ENCODE measurements around the gene MORN5.

MORN5 gene

GRCh38 chr9:122131401-122132001, 28.2 kb upstream of the MORN5 start:
- peaks cover 4% of the 10 kb centered on the region for H3K4me1 Mint-ChIP-seq (ENCODE audit: low read depth)
- no peaks in the 10 kb centered on the region for H3K9me3 Mint-ChIP-seq (ENCODE audit: low read depth)
- H3K36me3 Mint-ChIP-seq: no peaks in the 10 kb centered on the region
- H3K27ac Mint-ChIP-seq: no peak overlapping the region
- H3K4me3 Mint-ChIP-seq: no peak overlapping the region
- H3K27me3 Mint-ChIP-seq: peaks cover 2% of the 10 kb centered on the region

GRCh38 chr9:122132539-122132938, 27.2 kb upstream of the MORN5 start:
- Mint-ChIP-seq H3K27me3 (peaks cover 2% of the 10 kb centered on the region), H3K9me3 (ENCODE audit: low read depth) (no peaks in the 10 kb centered on the region), H3K4me3 (no peak overlapping the region), H3K36me3 (no peaks in the 10 kb centered on the region), H3K4me1 (ENCODE audit: low read depth) (no peaks in the 10 kb centered on the region), H3K27ac (no peak overlapping the region)

GRCh38 chr9:122133263-122133983, 26.3 kb upstream of the MORN5 start:
- Mint-ChIP-seq H3K4me1 (ENCODE audit: low read depth) (no peaks in the 10 kb centered on the region), H3K36me3 (no peaks in the 10 kb centered on the region), H3K27ac (no peak overlapping the region), H3K4me3 (no peak overlapping the region), H3K27me3 (peaks cover 2% of the 10 kb centered on the region), H3K9me3 (ENCODE audit: low read depth) (no peaks in the 10 kb centered on the region)

GRCh38 chr9:122133984-122134535, 25.6 kb upstream of the MORN5 start:
- no peaks in the 10 kb centered on the region for H3K4me1 Mint-ChIP-seq (ENCODE audit: low read depth)
- H3K27me3 Mint-ChIP-seq: peaks cover 2% of the 10 kb centered on the region
- H3K9me3 Mint-ChIP-seq (ENCODE audit: low read depth): no peaks in the 10 kb centered on the region
- no peak overlapping the region for H3K4me3 Mint-ChIP-seq
- no peaks in the 10 kb centered on the region for H3K36me3 Mint-ChIP-seq
- H3K27ac Mint-ChIP-seq: no peak overlapping the region

- Mint-ChIP-seq H3K27ac (no peak overlapping the region), H3K4me1 (ENCODE audit: low read depth) (no peaks in the 10 kb centered on the region), H3K4me3 (no peak overlapping the region), H3K9me3 (ENCODE audit: low read depth) (no peaks in the 10 kb centered on the region), H3K27me3 (peaks cover 2% of the 10 kb centered on the region), H3K36me3 (peaks cover 2% of the 10 kb centered on the region)
These were observed 24.7 kb upstream of the MORN5 start for GRCh38 chr9:122134822-122135528.

GRCh38 chr9:122135529-122135859, 24.2 kb upstream of the MORN5 start:
- Mint-ChIP-seq H3K36me3 (peaks cover 2% of the 10 kb centered on the region), H3K4me3 (no peak overlapping the region), H3K4me1 (ENCODE audit: low read depth) (no peaks in the 10 kb centered on the region), H3K9me3 (ENCODE audit: low read depth) (no peaks in the 10 kb centered on the region), H3K27me3 (peaks cover 2% of the 10 kb centered on the region), H3K27ac (no peak overlapping the region)

GRCh38 chr9:122138560-122139268, 21.0 kb upstream of the MORN5 start:
- H3K27ac Mint-ChIP-seq: no peak overlapping the region
- peaks cover 5% of the 10 kb centered on the region for H3K36me3 Mint-ChIP-seq
- no peaks in the 10 kb centered on the region for H3K9me3 Mint-ChIP-seq (ENCODE audit: low read depth)
- H3K4me3 Mint-ChIP-seq: no peak overlapping the region
- H3K27me3 Mint-ChIP-seq: no peaks in the 10 kb centered on the region
- H3K4me1 Mint-ChIP-seq (ENCODE audit: low read depth): no peaks in the 10 kb centered on the region

- Mint-ChIP-seq H3K36me3 (peaks cover 10% of the 10 kb centered on the region), H3K27me3 (no peaks in the 10 kb centered on the region), H3K4me1 (ENCODE audit: low read depth) (no peaks in the 10 kb centered on the region), H3K27ac (no peak overlapping the region), H3K9me3 (ENCODE audit: low read depth) (no peaks in the 10 kb centered on the region), H3K4me3 (no peak overlapping the region)
These were observed 19.1 kb upstream of the MORN5 start for GRCh38 chr9:122140368-122141193.

- Mint-ChIP-seq H3K27me3 (no peaks in the 10 kb centered on the region), H3K9me3 (ENCODE audit: low read depth) (no peaks in the 10 kb centered on the region), H3K36me3 (peaks cover 10% of the 10 kb centered on the region), H3K27ac (no peak overlapping the region), H3K4me1 (ENCODE audit: low read depth) (no peaks in the 10 kb centered on the region), H3K4me3 (no peak overlapping the region)
These were observed 18.0 kb upstream of the MORN5 start for GRCh38 chr9:122141671-122142070.

GRCh38 chr9:122143296-122143695, 16.4 kb upstream of the MORN5 start:
- Mint-ChIP-seq H3K27ac (no peak overlapping the region), H3K4me1 (ENCODE audit: low read depth) (no peaks in the 10 kb centered on the region), H3K36me3 (peaks cover 10% of the 10 kb centered on the region), H3K27me3 (no peaks in the 10 kb centered on the region), H3K4me3 (no peak overlapping the region), H3K9me3 (ENCODE audit: low read depth) (no peaks in the 10 kb centered on the region)

GRCh38 chr9:122143876-122144405, 15.8 kb upstream of the MORN5 start:
- Mint-ChIP-seq H3K4me1 (ENCODE audit: low read depth) (no peaks in the 10 kb centered on the region), H3K9me3 (ENCODE audit: low read depth) (no peaks in the 10 kb centered on the region), H3K27me3 (no peaks in the 10 kb centered on the region), H3K36me3 (peaks cover 10% of the 10 kb centered on the region), H3K27ac (no peak overlapping the region), H3K4me3 (no peak overlapping the region)

- Mint-ChIP-seq H3K27ac (no peak overlapping the region), H3K27me3 (no peaks in the 10 kb centered on the region), H3K4me3 (no peak overlapping the region), H3K9me3 (ENCODE audit: low read depth) (no peaks in the 10 kb centered on the region), H3K36me3 (peaks cover 8% of the 10 kb centered on the region), H3K4me1 (ENCODE audit: low read depth) (peaks cover 2% of the 10 kb centered on the region)
These were observed 14.7 kb upstream of the MORN5 start for GRCh38 chr9:122144836-122145591.

GRCh38 chr9:122145592-122145863, 14.2 kb upstream of the MORN5 start:
- Mint-ChIP-seq H3K36me3 (peaks cover 8% of the 10 kb centered on the region), H3K27me3 (no peaks in the 10 kb centered on the region), H3K9me3 (ENCODE audit: low read depth) (no peaks in the 10 kb centered on the region), H3K27ac (no peak overlapping the region), H3K4me3 (no peak overlapping the region), H3K4me1 (ENCODE audit: low read depth) (peaks cover 2% of the 10 kb centered on the region)
